Activated CD4-positive, alpha-beta memory T cell treated with anti-CD3 and anti-CD28 coated beads, Interleukin-2, amount 10 ng/mL, durations not matched to agents 7 days and 5 days (primary cell): Measurements from ENCODE around the gene PNLIPRP2. TPM values are rescaled to one million over a fixed set of nuclear protein-coding genes. Genes with fewer than 3 reads are reported as not detected.

Experiments used
- CTCF ChIA-PET: fragments of 350-600 bp; sonication (Branson Sonifier 250); formaldehyde crosslinking; loops from one replicate; lab custom pipeline; 2021; ENCODE audit warnings: antibody characterized with exemption, inconsistent platforms; lab: Charles Lee
- POLR2A ChIA-PET: fragments of 350-600 bp; sonication (Branson Sonifier 250); formaldehyde crosslinking; loops from one replicate; lab custom pipeline; 2021; ENCODE audit warnings: antibody characterized with exemption; lab: Charles Lee
- DNase-seq: peaks from one replicate; pipeline ENCODE4 v3.0.0-alpha.2; 2020
- H3K27ac Mint-ChIP-seq: one replicate; pipeline ENCODE4 v1.8.0; 2021; ENCODE audit warnings: mild to moderate bottlenecking, mixed read lengths
- H3K27me3 Mint-ChIP-seq: one replicate; pipeline ENCODE4 v1.8.0; 2021; ENCODE audit warnings: mixed read lengths
- H3K36me3 Mint-ChIP-seq: one replicate; pipeline ENCODE4 v1.8.0; 2021; ENCODE audit warnings: low read depth, mixed read lengths
- H3K4me1 Mint-ChIP-seq: one replicate; pipeline ENCODE4 v1.8.0; 2021; ENCODE audit warnings: mixed read lengths
- H3K4me3 Mint-ChIP-seq: one replicate; pipeline ENCODE4 v1.8.0; 2021; ENCODE audit warnings: mild to moderate bottlenecking, mixed read lengths
- H3K9me3 Mint-ChIP-seq: one replicate; pipeline ENCODE4 v1.8.0; 2021; ENCODE audit warnings: mixed read lengths
- total RNA-seq, 2 experiments: library from RNA; stranded (reverse); gene quantifications; one replicate each; pipeline ENCODE4 v1.2.3, GENCODE V29; 2021

PNLIPRP2 gene
- total RNA-seq, 2 experiments from 2014 or later = not detected

DNA sequence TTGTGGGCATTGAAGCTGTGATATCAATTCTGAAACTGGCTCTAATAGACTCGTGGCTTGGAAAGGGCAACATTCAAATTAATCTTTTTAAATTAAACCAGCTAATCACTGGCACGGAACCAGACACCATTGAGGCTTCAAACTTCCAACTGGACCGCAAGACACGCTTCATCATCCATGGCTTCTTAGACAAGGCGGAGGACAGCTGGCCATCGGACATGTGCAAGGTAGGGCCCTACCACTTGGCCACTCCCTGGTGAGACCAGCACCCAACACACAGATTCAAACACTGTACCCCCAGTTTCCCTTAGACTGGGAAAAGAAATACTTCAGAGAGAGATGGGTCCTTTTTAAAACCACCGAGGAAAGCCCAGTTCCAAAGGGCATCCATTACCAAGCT is 5.1 kb downstream of the PNLIPRP2 start:
- Mint-ChIP-seq H3K36me3 (no peaks in the 10 kb centered on the region), H3K4me1 (no peaks in the 10 kb centered on the region), H3K27me3 (peaks cover 3% of the 10 kb centered on the region), H3K9me3 (no peaks in the 10 kb centered on the region), H3K4me3 (no peak overlapping the region), H3K27ac (no peak overlapping the region)
- DNase-seq = no peak
- POLR2A ChIA-PET = no interaction called here
- CTCF ChIA-PET = no interaction called here

DNA sequence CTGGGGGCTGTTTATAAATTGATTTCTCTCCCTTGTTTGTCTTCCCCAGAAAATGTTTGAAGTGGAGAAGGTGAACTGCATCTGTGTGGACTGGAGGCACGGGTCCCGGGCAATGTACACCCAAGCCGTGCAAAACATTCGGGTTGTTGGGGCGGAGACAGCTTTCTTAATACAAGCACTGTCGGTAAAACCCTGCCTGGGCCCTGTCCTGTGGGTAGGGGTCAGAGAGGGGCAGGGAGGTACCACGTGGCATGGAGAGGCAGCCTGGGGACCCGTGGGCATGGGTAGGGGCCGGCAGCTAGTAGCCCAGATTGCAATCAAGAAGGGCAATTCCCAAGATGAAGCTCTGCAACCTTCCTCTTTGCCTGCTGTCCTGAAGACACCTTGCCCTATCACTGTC is 6.1 kb downstream of the PNLIPRP2 start:
- Mint-ChIP-seq H3K36me3 (no peaks in the 10 kb centered on the region), H3K27ac (no peak overlapping the region), H3K4me1 (no peaks in the 10 kb centered on the region), H3K27me3 (peaks cover 3% of the 10 kb centered on the region), H3K4me3 (no peak overlapping the region), H3K9me3 (no peaks in the 10 kb centered on the region)
- DNase-seq = no peak
- ChIA-PET POLR2A (no interaction called here), CTCF (interaction anchor here (0.6 kb wide), 1 partner anchor 162 kb away, joined by 4 read pairs; no protein-coding TSS in a partner anchor)

DNA sequence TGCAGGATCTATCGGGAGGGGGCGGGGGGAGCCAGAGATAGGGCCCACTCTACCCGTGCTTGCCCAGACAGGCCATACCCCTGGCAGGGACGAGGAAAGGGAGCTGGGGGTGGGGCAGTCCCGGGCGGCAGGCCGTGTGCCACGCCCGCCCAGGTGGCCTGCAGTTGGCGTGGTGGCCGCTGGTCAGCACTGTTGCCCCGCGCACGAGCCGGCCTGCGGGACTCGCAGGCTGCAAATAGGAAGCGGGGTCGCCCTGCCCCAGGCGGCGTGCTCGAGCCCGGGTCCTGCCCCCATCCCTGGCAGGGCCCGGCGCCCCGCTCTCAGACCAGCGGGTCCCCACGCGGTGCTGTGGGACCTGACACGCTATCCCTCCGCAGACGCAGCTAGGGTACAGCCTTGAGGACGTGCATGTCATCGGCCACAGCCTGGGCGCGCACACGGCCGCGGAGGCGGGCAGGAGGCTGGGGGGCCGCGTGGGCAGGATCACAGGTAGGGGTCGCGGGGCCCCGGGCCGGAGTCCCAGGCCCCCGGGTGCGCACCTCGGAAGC is 6.7 kb downstream of the PNLIPRP2 start:
- ChIA-PET POLR2A (no interaction called here), CTCF (interaction anchor here (0.6 kb wide), 1 partner anchor 161 kb away, joined by 4 read pairs; no protein-coding TSS in a partner anchor)
- DNase-seq = no peak
- Mint-ChIP-seq H3K36me3 (no peaks in the 10 kb centered on the region), H3K9me3 (no peaks in the 10 kb centered on the region), H3K4me1 (no peaks in the 10 kb centered on the region), H3K27ac (no peak overlapping the region), H3K27me3 (peaks cover 3% of the 10 kb centered on the region), H3K4me3 (no peak overlapping the region)

DNA sequence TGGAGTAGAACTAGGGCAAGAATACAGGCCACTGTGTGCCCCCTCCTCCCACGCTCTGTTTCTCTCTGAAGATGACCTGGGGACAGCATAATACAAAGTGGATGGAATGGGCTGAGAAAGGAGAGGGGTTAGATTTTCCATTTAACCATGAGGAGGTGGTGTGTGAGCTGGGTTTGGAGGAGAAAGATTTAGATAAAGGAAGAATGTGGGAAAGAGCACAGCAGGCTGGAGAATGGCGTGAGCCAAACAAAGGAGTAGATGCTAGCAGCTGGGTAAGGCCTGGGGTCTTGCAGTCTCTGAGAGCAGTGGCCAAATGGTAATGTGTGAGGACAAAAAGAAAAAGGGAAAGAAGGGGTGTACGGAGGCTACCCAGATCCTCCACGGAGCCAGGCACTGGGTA is 8.6 kb downstream of the PNLIPRP2 start:
- POLR2A ChIA-PET = no interaction called here
- no peak for DNase-seq
- no peak overlapping the region for H3K27ac Mint-ChIP-seq
- CTCF ChIA-PET = no interaction called here
- H3K36me3 Mint-ChIP-seq = no peaks in the 10 kb centered on the region
- H3K9me3 Mint-ChIP-seq = no peaks in the 10 kb centered on the region
- no peaks in the 10 kb centered on the region for H3K4me1 Mint-ChIP-seq
- H3K4me3 Mint-ChIP-seq = no peak overlapping the region
- H3K27me3 Mint-ChIP-seq = peaks cover 3% of the 10 kb centered on the region

DNA sequence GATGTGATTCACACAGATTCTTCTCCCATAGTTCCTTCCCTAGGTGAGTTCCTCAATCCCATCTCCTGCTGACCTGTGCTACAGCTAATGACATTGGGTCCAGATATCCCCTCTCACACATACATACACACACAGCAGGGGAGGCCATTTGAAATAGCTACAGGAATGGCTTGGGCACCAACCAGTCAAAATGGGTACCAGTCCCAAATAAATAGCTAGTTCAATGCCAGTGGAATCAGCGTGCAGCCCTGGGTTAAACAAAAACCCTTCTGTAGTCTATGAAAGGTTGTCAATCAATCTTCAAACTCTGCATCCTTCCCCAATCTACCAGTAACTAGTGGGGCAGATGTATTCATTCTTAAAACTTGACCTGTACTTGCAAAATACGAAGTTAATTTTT is 9.3 kb downstream of the PNLIPRP2 start:
- H3K4me1 Mint-ChIP-seq = no peaks in the 10 kb centered on the region
- no peak overlapping the region for H3K27ac Mint-ChIP-seq
- DNase-seq = no peak
- no peaks in the 10 kb centered on the region for H3K36me3 Mint-ChIP-seq
- ChIA-PET POLR2A (no interaction called here), CTCF (no interaction called here)
- peaks cover 3% of the 10 kb centered on the region for H3K27me3 Mint-ChIP-seq
- H3K9me3 Mint-ChIP-seq = no peaks in the 10 kb centered on the region
- no peak overlapping the region for H3K4me3 Mint-ChIP-seq

DNA sequence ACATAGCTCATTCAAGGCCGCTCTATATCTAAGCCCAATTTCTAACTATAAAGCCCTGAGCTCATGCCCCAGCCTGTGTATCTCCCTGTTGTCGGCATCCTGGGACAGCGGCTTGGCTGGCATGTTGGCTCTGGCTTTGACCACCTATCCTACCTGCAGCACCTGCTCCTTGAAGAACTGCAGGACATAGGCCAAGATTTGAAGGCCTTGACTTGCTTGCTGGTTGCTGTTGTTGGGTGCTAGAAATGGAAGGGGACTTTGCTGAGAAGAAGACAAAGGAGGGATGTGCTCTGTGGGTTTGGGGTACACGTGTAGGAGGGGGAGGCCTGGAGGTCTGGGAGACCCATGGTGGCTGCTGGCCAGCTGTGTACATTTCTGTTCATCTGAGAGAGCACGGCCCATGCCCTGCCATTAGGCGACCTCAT is 11.1 kb downstream of the PNLIPRP2 start:
- DNase-seq = no peak
- POLR2A ChIA-PET = no interaction called here
- H3K27ac Mint-ChIP-seq = no peak overlapping the region
- peaks cover 6% of the 10 kb centered on the region for H3K27me3 Mint-ChIP-seq
- no peaks in the 10 kb centered on the region for H3K9me3 Mint-ChIP-seq
- no peaks in the 10 kb centered on the region for H3K36me3 Mint-ChIP-seq
- no peaks in the 10 kb centered on the region for H3K4me1 Mint-ChIP-seq
- no peak overlapping the region for H3K4me3 Mint-ChIP-seq
- CTCF ChIA-PET = no interaction called here

DNA sequence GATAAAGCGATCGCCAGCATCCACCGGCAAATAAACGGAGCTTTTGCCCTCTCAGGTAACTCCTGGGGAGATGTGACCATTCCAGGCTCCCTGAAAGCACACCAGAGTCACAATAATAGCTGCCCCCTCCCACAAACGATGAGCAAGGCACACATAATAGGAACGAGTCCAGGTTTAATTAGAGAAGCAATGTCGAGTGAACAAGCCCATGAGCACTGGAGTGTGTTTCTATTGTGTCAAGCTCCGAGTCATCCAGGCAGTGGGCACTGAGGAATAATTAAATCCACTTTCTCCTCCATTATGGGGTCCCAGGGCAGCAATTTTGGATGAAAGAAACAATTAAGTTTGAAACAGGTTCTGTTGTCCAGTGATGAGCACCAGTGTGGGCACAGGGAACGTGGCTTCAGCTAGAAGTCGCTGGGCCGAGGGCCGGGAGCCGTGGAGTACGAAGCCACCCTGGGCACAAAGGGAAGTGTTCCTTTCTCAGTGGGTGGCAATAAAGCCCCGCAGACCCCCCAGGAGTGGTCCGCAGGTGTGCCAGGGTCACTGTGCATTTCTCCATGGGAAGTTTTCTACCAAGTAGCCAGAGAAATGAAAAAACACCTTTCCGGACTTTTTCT is 12.0 kb downstream of the PNLIPRP2 start:
- DNase-seq = no peak
- peaks cover 6% of the 10 kb centered on the region for H3K27me3 Mint-ChIP-seq
- H3K36me3 Mint-ChIP-seq = no peaks in the 10 kb centered on the region
- H3K4me1 Mint-ChIP-seq = no peaks in the 10 kb centered on the region
- H3K4me3 Mint-ChIP-seq = no peak overlapping the region
- POLR2A ChIA-PET = no interaction called here
- H3K9me3 Mint-ChIP-seq = no peaks in the 10 kb centered on the region
- H3K27ac Mint-ChIP-seq = no peak overlapping the region
- CTCF ChIA-PET = no interaction called here

DNA sequence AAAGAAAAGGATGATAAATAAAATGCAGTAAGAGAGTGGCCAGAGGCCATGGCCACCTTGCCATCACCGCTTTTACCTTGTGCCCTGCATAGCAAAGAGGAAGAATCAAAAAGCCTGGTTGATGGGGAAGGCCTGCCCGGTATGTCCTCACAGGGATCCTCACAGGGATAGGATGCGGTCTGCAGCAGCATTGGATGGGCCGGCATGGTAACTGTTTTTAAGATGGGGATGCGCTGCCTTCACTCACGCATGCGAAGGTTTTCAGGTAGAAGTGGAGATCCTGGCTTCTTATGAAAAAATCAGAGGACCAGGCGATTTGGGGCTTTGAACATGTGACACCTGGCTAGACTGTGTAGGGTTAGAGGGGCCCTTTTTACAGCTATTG is 12.5 kb downstream of the PNLIPRP2 start:
- Mint-ChIP-seq H3K4me3 (no peak overlapping the region), H3K9me3 (no peaks in the 10 kb centered on the region), H3K27ac (no peak overlapping the region), H3K4me1 (no peaks in the 10 kb centered on the region), H3K27me3 (peaks cover 6% of the 10 kb centered on the region), H3K36me3 (no peaks in the 10 kb centered on the region)
- no peak for DNase-seq
- CTCF ChIA-PET = no interaction called here
- POLR2A ChIA-PET = no interaction called here

DNA sequence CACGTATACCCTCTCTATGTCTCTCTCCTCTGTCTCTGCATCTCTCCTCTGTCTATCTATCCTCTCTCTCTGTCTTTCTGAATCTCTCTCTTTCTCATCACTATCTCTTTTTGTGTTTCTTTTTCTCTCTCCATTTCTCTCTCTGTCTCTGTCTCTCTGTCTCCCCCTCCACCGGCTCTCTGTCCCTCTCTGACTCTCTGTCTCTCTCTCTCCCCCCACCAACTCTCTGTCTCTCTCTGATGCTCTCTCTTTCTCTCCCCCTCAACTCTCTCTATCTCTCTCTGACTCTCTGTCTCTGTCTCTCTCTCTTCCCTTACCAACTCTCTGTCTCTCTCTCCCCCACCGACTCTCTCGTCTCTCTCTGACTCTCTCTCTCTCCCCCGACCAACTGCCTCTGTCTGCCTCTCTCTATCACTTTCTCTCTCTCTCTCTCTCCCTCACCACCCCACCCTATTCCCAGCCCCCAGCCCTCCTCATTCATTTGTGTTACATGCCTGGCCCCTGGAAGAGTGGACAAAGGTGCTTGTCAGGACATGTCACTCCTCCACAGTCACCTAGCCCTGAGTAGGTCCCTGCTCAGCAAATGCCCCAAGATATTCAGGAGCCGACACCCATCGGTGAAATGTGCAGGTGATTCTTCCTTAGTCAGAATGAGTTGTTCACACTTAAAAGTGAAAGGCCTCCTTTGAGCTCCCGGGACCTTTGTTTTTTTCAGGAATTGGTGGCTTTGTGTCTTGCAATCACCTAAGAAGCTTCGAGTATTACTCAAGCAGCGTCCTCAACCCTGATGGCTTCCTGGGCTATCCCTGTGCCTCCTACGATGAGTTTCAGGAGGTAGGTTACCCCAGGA is 13.6 kb downstream of the PNLIPRP2 start:
- H3K36me3 Mint-ChIP-seq = no peaks in the 10 kb centered on the region
- H3K27me3 Mint-ChIP-seq = peaks cover 6% of the 10 kb centered on the region
- ChIA-PET CTCF (no interaction called here), POLR2A (no interaction called here)
- no peak overlapping the region for H3K27ac Mint-ChIP-seq
- H3K4me1 Mint-ChIP-seq = no peaks in the 10 kb centered on the region
- no peaks in the 10 kb centered on the region for H3K9me3 Mint-ChIP-seq
- DNase-seq = no peak
- no peak overlapping the region for H3K4me3 Mint-ChIP-seq

DNA sequence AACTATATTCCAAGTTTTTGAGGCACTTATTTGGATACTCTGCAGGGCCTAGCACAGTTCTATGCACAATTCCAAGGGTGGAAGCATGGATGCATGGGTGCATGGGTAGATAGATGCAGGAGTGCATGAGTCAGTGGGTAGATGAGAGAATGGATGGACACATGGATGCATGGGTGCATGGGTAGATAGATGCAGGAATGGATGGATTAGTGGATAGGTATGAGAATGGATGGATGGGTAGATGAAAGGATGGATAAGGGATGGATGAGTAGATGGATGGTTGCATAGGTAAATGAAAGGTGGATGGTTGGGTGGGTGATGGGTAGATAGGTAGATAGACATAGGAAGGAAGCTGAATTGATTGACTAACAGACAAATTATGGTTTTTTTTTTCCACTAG is 15.6 kb downstream of the PNLIPRP2 start:
- no peaks in the 10 kb centered on the region for H3K36me3 Mint-ChIP-seq
- H3K9me3 Mint-ChIP-seq = no peaks in the 10 kb centered on the region
- H3K4me1 Mint-ChIP-seq = no peaks in the 10 kb centered on the region
- no peak overlapping the region for H3K27ac Mint-ChIP-seq
- ChIA-PET CTCF (no interaction called here), POLR2A (no interaction called here)
- H3K4me3 Mint-ChIP-seq = no peak overlapping the region
- DNase-seq = no peak
- H3K27me3 Mint-ChIP-seq = peaks cover 5% of the 10 kb centered on the region

DNA sequence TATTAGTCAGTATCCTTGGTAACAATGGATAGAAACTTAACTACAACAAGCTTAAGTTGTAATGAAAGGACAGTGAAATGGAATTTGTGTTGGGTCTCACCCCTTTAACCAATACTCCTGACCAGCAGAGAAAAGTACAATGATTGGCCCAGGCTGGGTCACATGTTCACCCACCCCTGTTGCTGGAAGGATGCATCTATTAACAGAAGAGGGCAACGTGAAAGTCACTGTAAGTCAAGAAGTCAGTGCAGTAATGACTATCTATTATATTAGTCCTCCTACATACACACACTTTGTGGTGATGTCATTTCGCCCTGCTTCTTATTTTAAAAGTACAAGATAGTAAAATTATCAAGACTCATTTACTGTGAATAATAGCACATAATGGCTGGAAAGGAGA is 16.2 kb downstream of the PNLIPRP2 start:
- no peaks in the 10 kb centered on the region for H3K9me3 Mint-ChIP-seq
- H3K27ac Mint-ChIP-seq = no peak overlapping the region
- peaks cover 5% of the 10 kb centered on the region for H3K27me3 Mint-ChIP-seq
- CTCF ChIA-PET = no interaction called here
- POLR2A ChIA-PET = no interaction called here
- H3K36me3 Mint-ChIP-seq = no peaks in the 10 kb centered on the region
- no peak for DNase-seq
- H3K4me3 Mint-ChIP-seq = no peak overlapping the region
- H3K4me1 Mint-ChIP-seq = no peaks in the 10 kb centered on the region

DNA sequence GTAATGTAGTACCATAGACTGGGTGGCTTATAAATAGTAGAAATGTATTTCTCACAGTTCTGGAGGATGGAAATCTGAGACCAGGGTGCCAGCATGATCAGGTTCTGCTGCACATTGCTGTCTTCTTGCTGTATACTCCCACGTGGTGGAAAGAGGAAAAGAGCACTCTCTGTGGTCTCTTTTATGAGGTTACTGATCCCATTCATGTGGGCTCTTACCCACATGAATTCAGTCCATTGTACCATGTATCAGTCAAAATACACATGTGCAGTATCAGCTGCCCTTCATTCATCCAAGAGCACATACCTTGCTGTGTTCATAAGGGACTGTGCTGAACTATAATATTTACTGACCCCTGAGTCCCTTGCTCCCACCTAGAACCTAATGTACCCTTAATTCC is 17.1 kb downstream of the PNLIPRP2 start:
- Mint-ChIP-seq H3K27ac (no peak overlapping the region), H3K4me1 (no peaks in the 10 kb centered on the region), H3K36me3 (no peaks in the 10 kb centered on the region), H3K4me3 (no peak overlapping the region), H3K27me3 (peaks cover 5% of the 10 kb centered on the region), H3K9me3 (no peaks in the 10 kb centered on the region)
- ChIA-PET CTCF (no interaction called here), POLR2A (no interaction called here)
- DNase-seq = no peak

DNA sequence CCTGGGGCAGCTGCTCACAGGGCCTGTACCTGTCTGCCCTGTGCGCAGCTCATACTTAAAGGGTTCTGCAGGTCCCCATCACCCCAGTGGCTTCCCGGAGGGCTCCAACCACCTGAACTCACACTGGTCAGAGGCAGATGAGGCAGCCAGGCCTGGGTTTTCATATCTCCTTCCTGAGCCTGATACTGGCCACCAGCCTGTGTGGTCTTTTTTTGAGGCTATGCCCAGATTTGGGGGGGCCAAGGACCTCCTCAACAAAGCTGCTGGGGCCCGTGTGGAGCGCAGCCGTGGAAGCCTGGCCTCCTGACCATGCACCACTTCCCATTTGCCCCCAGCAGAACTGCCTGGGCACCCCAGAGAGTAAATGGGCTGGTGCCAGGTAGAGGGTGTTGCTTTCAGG is 25.7 kb downstream of the PNLIPRP2 start:
- DNase-seq = no peak
- Mint-ChIP-seq H3K36me3 (no peaks in the 10 kb centered on the region), H3K27ac (no peak overlapping the region), H3K4me1 (no peaks in the 10 kb centered on the region), H3K4me3 (no peak overlapping the region), H3K9me3 (no peaks in the 10 kb centered on the region), H3K27me3 (no peaks in the 10 kb centered on the region)
- CTCF ChIA-PET = interaction anchor here (1.5 kb wide), 1 partner anchor 35 kb away, joined by 4 read pairs; no protein-coding TSS in a partner anchor
- POLR2A ChIA-PET = no interaction called here
